ENCODE measurements around the gene EPB41L3.

DNA sequence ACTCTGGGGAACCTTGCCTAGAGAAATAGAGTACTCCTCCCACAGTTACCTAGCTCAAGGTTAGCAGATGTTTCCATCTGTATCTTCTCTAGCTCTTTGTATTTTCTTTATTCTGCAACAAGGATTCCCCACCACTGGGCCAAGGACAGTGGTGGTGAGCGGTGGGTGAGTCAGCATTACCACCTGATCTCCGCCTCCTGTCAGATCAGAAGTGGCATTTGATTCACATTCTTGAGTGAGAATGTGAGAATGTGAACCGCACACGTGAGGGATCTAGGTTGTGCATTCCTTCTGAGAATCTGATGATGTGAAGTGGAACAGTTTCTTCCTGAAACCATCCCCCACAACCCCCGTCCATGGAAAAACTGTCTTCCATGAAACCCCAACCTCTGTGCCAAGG, 9.0 kb downstream of the EPB41L3 start:
- TF ChIP-seq, protein P1, sequence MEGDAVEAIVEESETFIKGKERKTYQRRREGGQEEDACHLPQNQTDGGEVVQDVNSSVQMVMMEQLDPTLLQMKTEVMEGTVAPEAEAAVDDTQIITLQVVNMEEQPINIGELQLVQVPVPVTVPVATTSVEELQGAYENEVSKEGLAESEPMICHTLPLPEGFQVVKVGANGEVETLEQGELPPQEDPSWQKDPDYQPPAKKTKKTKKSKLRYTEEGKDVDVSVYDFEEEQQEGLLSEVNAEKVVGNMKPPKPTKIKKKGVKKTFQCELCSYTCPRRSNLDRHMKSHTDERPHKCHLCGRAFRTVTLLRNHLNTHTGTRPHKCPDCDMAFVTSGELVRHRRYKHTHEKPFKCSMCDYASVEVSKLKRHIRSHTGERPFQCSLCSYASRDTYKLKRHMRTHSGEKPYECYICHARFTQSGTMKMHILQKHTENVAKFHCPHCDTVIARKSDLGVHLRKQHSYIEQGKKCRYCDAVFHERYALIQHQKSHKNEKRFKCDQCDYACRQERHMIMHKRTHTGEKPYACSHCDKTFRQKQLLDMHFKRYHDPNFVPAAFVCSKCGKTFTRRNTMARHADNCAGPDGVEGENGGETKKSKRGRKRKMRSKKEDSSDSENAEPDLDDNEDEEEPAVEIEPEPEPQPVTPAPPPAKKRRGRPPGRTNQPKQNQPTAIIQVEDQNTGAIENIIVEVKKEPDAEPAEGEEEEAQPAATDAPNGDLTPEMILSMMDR (IDR thresholded peaks at IDR 0.05; ENCODE audit: low read depth, low read length) = no peak
- TF ChIP-seq EZH2phosphoT487 (IDR thresholded peaks at IDR 0.05; ENCODE audit: low read depth) = no peak

All from OCI-LY3 (cell line).